Activated CD4-positive, alpha-beta T cell treated with anti-CD3 and anti-CD28 coated beads for 36 hours (primary cell): Measurements from ENCODE around the gene UBTD2. TPM values are rescaled to one million over a fixed set of nuclear protein-coding genes. Genes with fewer than 3 reads are reported as not detected.
"Not testable (repeated sequence)": the region's sequence is repeated elsewhere in the genome, so short reads cannot be mapped to it uniquely, and the experiment has no call there.

Experiments used
- ATAC-seq: fragments of 200-7000 bp; cut with Tn5 transposase; one replicate; pipeline ENCODE4 v1.10.0; 2021; ENCODE audit warnings: mild to moderate bottlenecking, moderate library complexity
- CTCF ChIA-PET: fragments of 350-600 bp; sonication (Branson Sonifier 250); formaldehyde crosslinking; loops from one replicate; lab custom pipeline; 2021; ENCODE audit warnings: antibody characterized with exemption; lab: Charles Lee
- POLR2A ChIA-PET: fragments of 350-600 bp; sonication (Branson Sonifier 250); formaldehyde crosslinking; loops from one replicate; lab custom pipeline; 2021; ENCODE audit warnings: antibody characterized with exemption, inconsistent platforms; lab: Charles Lee
- DNase-seq: peaks from one replicate; pipeline ENCODE4 v3.0.0-alpha.2; 2020
- H3K27ac Mint-ChIP-seq: one replicate; pipeline ENCODE4 v1.8.0; 2021; ENCODE audit warnings: mixed read lengths
- H3K27me3 Mint-ChIP-seq: one replicate; pipeline ENCODE4 v1.8.0; 2021; ENCODE audit warnings: mixed read lengths
- H3K36me3 Mint-ChIP-seq: one replicate; pipeline ENCODE4 v1.8.0; 2021; ENCODE audit warnings: low read depth, mixed read lengths
- H3K4me1 Mint-ChIP-seq: one replicate; pipeline ENCODE4 v1.8.0; 2021; ENCODE audit warnings: mixed read lengths
- H3K4me3 Mint-ChIP-seq: one replicate; pipeline ENCODE4 v1.8.0; 2021; ENCODE audit warnings: mild to moderate bottlenecking, moderate library complexity, mixed read lengths
- H3K9me3 Mint-ChIP-seq: one replicate; pipeline ENCODE4 v1.8.0; 2021; ENCODE audit warnings: low read depth, mixed read lengths
- intact Hi-C, 2 experiments: fragments of 100-400 bp; cut with DNase I in 1 of 2; cut with micrococcal nuclease in 1 of 2; formaldehyde crosslinking; loops; one replicate each; pipeline versions ENCODE4 v1.14.2 to v1.15.1; 2022 to 2024; cut with DNase I, micrococcal nuclease
- total RNA-seq, 2 experiments: library from RNA; stranded (reverse); gene quantifications; one replicate each; pipeline ENCODE4 v1.2.3, GENCODE V29; 2021

Gene UBTD2, protein sequence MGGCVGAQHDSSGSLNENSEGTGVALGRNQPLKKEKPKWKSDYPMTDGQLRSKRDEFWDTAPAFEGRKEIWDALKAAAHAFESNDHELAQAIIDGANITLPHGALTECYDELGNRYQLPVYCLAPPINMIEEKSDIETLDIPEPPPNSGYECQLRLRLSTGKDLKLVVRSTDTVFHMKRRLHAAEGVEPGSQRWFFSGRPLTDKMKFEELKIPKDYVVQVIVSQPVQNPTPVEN
- total RNA-seq = 1 to 10 TPM; 6.0 to 6.1 TPM

DNA sequence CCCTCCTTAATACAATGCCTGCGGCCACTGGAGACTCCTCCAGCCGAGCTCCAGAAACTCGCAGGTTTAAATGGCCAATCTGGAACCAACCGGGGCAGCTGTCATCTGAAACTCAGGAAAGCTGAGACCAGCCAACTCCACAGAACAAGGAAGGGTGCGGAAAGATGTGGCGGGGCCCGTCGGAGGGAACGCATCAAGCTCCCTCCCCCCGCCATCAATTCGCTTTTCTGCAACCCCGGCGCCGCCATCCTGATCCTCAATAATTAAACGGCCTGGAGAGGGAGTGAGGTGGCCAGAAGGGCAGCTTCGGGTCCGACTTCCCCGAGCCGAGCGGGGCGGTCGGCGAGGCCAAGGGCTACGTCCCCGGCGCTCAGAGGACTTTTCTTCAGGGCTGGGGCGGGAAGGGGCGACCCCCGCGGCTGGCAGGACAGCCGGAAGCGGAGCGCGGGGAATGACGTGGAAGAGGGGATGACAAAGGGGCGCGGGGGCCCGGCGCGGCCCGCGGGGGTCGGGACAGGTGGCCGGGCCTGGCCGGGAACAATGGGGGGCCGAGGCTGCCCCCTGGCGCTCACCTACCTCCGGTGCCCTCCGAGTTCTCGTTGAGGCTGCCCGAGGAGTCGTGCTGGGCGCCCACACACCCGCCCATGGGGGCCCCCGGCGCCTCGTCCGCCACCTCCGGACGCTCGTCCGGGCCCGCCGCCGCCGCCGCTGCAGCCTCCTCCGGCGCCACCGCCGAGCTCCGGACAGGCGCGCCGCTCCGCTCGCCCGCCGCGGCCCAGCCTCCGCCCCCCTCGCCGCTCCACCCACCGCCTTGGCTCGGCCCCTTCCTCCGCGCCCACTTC is at the start of gene UBTD2:
TSS of gene UBTD2 (minus strand) at position 745 of the 842 bp plus-strand sequence. CDS start at position 646, 99 bp downstream.
- Mint-ChIP-seq H3K9me3 (no peaks in the 10 kb centered on the region), H3K27ac (peak within 1 kb of the TSS; percentile 87), H3K4me3 (peak within 1 kb of the TSS; percentile 85), H3K36me3 (peaks cover 4% of the 10 kb centered on the region), H3K4me1 (peaks cover 16% of the 10 kb centered on the region), H3K27me3 (no peaks in the 10 kb centered on the region)
- DNase-seq (peak; percentile 84), ATAC-seq (peak; percentile 85)
- CTCF ChIA-PET = interaction anchor here (0.7 to 2.9 kb wide), 15 partner anchors 8 to 224 kb away, joined by 3 to 13 read pairs (median 5); partner anchors contain the start of gene STK10
- POLR2A ChIA-PET = interaction anchor here (0.6 to 1.7 kb wide), 7 partner anchors 11 to 276 kb away, joined by 3 to 9 read pairs (median 5); partner anchors contain the start of gene FBXW11
- intact Hi-C loops = loop anchor here (1.0 to 10.0 kb wide), 12 partner anchors 8 to 1334 kb away; partner anchors contain the start of genes FBXW11 (in 2 of the 2), BOD1 (in 1 of the 2), FGF18 (in 1 of the 2) and STK10 (in 1 of the 2)

DNA sequence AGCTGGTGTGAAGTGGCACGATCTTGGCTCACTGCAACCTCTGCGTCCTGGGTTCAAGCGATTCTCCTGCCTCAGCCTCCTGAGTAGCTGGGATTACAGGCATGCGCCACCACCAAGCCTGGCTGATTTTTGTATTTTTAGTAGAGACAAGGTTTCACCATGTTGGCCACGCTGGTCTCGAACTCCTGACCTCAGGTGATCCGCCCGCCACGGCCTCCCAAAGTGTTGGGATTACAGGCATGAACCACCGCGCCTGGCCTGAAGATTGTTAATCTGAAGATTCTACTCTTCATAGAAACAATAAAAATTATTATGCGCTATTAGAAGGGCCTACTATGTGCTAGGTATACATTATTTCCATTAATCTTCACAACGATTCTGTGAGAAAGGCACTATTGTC is 43.3 kb upstream of the UBTD2 start:
- DNase-seq, H3K4me3 Mint-ChIP-seq, H3K27me3 Mint-ChIP-seq, H3K36me3 Mint-ChIP-seq, H3K4me1 Mint-ChIP-seq, POLR2A ChIA-PET, ATAC-seq, H3K9me3 Mint-ChIP-seq, H3K27ac Mint-ChIP-seq, intact Hi-C loops: not testable (repeated sequence)
- CTCF ChIA-PET = interaction anchor here (0.9 kb wide), 1 partner anchor 25 kb away, joined by 3 read pairs; no protein-coding TSS in a partner anchor

DNA sequence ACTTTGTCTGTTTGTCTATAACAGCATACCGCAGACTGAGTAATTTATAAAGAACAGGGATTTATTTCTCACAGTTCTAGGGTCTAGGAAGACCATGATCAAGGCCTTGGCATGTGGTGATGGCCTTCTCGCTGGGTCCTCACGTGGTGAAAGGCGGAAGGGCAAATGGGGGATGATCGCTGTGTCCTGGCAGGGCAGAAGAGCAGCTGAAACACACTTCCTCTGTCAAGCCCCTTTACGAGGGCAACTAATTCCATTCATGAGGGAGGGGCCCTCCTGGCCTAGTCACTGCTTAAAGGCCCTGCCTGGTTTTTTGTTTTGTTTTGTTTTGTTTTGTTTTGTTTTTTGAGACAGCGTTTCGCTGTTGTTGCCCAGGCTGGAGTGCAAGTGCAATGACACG is 41.9 kb upstream of the UBTD2 start:
- H3K36me3 Mint-ChIP-seq = no peaks in the 10 kb centered on the region
- no peaks in the 10 kb centered on the region for H3K9me3 Mint-ChIP-seq
- H3K4me1 Mint-ChIP-seq = no peaks in the 10 kb centered on the region
- H3K27me3 Mint-ChIP-seq = no peaks in the 10 kb centered on the region
- intact Hi-C loops = no loop called here
- no peak overlapping the region for H3K27ac Mint-ChIP-seq
- ChIA-PET CTCF (interaction anchor here (0.7 kb wide), 1 partner anchor 221 kb away, joined by 3 read pairs; no protein-coding TSS in a partner anchor), POLR2A (no interaction called here)
- ATAC-seq (no peak), DNase-seq (no peak)
- H3K4me3 Mint-ChIP-seq = no peak overlapping the region

DNA sequence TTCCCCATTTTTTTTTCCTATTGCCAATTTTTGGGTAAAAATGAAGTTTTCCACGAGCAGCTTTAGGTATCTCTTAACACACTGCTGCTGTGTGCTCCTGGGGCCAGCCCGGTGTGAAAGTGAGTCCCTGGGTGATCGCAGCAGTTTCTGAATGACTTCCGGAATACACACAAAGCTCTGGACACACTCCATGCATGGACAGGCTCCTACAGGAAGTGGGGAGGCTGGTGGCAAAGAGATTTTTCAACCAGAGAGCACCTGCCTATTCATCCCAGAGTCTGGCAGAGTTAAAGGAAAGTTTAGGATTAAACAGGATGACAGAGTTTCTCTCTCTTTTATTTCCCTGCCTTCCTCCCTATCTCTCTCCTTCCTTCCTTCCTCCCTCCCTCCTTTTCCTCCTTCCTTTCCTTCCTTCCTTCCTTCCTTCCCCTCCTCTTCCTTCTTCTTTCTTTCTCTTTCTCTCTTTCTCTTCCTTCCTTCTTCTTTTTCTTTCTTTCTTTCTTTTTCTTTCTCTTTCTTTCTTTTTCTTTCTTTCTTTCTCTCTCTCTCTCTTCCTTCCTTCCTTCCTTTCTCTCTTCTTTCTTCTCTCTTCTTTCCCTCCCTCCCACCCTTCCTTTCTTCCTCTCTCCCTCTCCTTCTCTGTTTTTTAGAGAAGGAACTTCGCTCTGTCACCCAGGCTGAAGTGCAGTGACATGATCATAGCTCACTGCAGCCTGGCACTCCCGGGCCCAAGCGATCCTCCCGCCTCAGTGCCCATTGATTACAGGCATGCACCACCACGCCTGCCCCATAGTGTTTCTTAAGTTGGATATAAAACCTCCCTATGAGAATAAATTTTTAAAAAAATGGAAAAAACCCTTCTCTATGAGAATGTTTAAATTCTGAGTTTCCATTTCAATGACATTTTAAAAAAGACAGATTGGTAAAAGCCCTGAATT is 38.7 kb upstream of the UBTD2 start:
- CTCF ChIA-PET = no interaction called here
- no peaks in the 10 kb centered on the region for H3K9me3 Mint-ChIP-seq
- no peaks in the 10 kb centered on the region for H3K36me3 Mint-ChIP-seq
- H3K4me3 Mint-ChIP-seq = no peak overlapping the region
- intact Hi-C loops = no loop called here
- no peaks in the 10 kb centered on the region for H3K27me3 Mint-ChIP-seq
- ATAC-seq = no peak
- DNase-seq = no peak
- H3K27ac Mint-ChIP-seq = no peak overlapping the region
- H3K4me1 Mint-ChIP-seq = no peaks in the 10 kb centered on the region
- POLR2A ChIA-PET = no interaction called here

DNA sequence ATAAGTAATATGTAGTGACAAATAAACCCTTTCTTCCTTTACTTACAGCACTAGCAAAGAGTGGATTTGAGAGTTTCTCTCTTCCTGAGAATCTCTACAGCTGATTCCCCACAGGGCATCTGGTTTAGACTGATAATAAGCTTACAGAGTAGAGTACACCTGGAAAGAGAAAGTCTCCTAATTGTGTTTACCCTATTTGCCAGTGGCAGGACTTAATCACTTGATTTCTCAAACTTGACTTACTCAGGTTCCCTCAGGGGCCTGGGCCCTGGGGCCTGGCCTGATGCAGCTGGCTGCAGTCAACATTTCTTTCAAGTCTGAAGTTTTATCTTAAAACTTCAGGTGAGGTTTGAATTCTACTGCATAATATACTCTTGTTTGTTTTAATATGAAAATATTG is 38.0 kb upstream of the UBTD2 start:
- H3K4me3 Mint-ChIP-seq = no peak overlapping the region

DNA sequence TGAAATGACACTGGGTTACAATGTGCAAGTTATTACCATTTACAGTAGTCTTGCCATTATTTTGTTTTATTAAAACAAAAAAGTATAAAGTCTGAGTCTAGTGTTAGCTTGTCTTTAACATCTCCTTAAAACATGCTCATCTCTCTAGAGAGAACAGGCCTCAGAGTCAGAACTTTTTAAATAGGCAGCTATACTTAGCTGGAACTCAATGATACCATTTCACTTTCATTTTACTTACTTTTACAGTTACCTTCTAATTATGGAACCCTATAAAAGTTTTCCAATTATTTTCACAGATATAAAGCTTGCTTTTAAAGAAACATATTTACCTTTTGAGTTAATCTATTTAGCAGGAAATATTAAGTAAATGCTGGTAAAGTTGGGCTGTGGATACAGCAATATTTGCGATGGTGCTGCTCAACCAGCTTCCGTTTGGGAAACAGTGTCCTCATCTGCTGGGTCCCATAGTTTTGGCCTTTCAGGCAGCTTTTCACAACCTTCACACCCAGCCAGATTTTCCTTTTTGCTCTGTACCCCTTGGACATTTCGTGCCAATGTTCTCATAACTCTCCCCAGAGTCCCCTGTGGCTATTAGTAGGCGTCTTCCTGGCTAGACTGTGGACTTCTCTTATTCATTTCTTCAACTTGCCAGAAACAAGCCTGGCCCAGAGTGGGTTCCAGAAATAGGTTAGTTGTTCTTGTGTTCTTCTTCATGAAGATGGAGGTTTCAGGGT is 36.3 kb upstream of the UBTD2 start:
- intact Hi-C loops = no loop called here
- no peak for ATAC-seq
- no peaks in the 10 kb centered on the region for H3K27me3 Mint-ChIP-seq
- no peak overlapping the region for H3K27ac Mint-ChIP-seq
- no peaks in the 10 kb centered on the region for H3K36me3 Mint-ChIP-seq
- no peaks in the 10 kb centered on the region for H3K9me3 Mint-ChIP-seq
- no peak overlapping the region for H3K4me3 Mint-ChIP-seq
- no peaks in the 10 kb centered on the region for H3K4me1 Mint-ChIP-seq
- CTCF ChIA-PET = interaction anchor here (1.0 to 1.4 kb wide), 2 partner anchors 9 to 11 kb away, joined by 3 to 6 read pairs; no protein-coding TSS in a partner anchor
- POLR2A ChIA-PET = no interaction called here
- DNase-seq = no peak

More for the DNA sequence above, 38.0 kb upstream of the UBTD2 start:
- Mint-ChIP-seq H3K9me3 (no peaks in the 10 kb centered on the region), H3K27ac (no peak overlapping the region), H3K4me1 (no peaks in the 10 kb centered on the region), H3K36me3 (no peaks in the 10 kb centered on the region), H3K27me3 (no peaks in the 10 kb centered on the region)
- intact Hi-C loops = no loop called here
- CTCF ChIA-PET = no interaction called here
- DNase-seq = no peak
- POLR2A ChIA-PET = interaction anchor here (0.6 kb wide), 1 partner anchor 122 kb away, joined by 5 read pairs; no protein-coding TSS in a partner anchor
- ATAC-seq = no peak

DNA sequence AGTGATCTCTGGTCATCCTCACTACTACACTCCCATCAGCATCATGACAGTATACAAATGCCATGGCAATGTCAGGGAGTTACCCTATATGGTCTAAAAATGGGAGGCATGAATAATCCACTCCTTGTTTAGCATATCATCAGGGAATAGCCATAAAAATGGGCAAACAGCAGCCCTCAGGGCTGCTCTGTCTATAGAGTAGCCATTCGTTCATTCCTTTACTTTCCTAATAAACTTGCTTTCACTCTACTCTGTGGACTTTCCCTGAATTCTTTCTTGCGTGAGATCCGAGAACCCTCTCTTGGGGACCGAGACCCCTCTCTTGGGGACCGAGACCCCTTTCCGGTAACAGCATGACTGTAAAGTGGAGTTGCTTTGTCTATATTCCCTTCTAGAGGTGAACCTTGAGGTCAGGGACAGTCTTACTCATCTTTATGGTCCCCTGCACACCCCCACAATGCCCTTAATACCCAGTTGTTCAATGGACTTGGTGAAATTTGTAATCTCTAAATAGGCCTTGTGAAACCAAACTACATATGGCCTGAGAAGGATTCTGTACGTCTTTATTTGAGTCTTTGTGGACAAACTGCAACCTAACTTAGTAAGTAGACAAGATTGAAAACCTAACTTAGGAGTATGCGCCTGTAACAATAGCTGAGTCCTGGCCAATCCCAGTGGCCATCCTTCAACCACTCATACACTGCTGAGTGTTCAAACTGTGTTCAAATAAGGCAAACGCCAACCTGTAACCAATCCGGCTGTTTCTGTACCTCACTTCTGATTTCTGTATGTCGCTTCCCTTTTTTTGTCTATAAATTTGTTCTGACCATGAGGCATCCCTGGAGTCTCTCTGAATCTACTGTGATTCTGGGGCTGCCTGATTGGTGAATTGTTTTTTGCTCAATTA is 32.3 kb upstream of the UBTD2 start:
- POLR2A ChIA-PET = no interaction called here
- Mint-ChIP-seq H3K4me3 (no peak overlapping the region), H3K27me3 (no peaks in the 10 kb centered on the region), H3K27ac (no peak overlapping the region), H3K9me3 (no peaks in the 10 kb centered on the region), H3K36me3 (no peaks in the 10 kb centered on the region), H3K4me1 (no peaks in the 10 kb centered on the region)
- CTCF ChIA-PET = no interaction called here
- intact Hi-C loops = no loop called here
- DNase-seq (no peak), ATAC-seq (no peak)

DNA sequence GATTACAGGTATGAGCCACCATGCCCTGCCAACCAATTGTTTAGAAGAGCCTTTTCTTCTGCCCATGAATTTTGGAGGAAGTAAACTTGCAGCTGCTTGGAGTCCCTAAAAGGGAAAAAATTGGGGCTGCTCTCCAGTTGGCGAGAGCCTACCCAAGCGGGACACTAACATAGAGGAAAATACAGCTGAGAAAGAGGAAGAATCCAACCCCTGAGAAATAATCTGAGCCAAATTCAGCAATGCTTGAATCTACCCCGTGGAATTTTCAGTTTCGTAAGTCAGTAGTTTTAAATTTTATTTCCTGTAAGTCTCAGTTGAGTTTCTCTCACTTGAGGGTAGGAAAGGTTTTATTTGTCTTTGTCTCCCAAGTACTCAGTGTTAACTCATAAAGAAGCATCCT is 30.4 kb upstream of the UBTD2 start:
- Mint-ChIP-seq H3K27ac (no peak overlapping the region), H3K4me3 (no peak overlapping the region), H3K9me3 (no peaks in the 10 kb centered on the region), H3K4me1 (no peaks in the 10 kb centered on the region), H3K27me3 (no peaks in the 10 kb centered on the region), H3K36me3 (no peaks in the 10 kb centered on the region)
- no peak for DNase-seq
- no peak for ATAC-seq
- ChIA-PET POLR2A (interaction anchor here (0.7 kb wide), 1 partner anchor 204 kb away, joined by 5 read pairs; no protein-coding TSS in a partner anchor), CTCF (interaction anchor here (1.0 kb wide), 1 partner anchor 15 kb away, joined by 4 read pairs; no protein-coding TSS in a partner anchor)
- intact Hi-C loops = no loop called here

DNA sequence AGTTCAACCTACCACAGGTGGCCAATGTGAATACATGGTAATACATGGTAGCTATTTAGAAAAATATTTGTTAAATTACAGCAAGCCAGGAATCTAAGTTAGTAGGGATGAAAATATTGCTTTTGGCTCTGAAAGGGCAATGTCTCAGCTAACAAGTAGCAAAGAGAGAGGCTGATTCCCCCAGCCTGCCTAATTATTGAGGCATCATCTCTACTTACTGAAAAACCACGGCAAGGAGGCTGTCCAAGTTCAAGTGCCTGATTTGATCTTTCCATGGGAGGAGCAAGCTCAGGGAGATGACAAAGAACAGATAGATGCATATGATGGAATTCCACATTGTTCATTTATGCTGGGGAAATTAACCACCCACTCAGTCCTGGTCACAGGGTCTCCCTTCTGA is 28.7 kb upstream of the UBTD2 start:
- Mint-ChIP-seq H3K9me3 (no peaks in the 10 kb centered on the region), H3K27ac (no peak overlapping the region), H3K4me3 (no peak overlapping the region), H3K4me1 (no peaks in the 10 kb centered on the region), H3K36me3 (no peaks in the 10 kb centered on the region), H3K27me3 (no peaks in the 10 kb centered on the region)
- POLR2A ChIA-PET = no interaction called here
- DNase-seq (no peak), ATAC-seq (no peak)
- CTCF ChIA-PET = interaction anchor here (1.2 kb wide), 1 partner anchor 88 kb away, joined by 3 read pairs; no protein-coding TSS in a partner anchor
- intact Hi-C loops = no loop called here
